Motor neuron (in vitro differentiated cells): ENCODE data around the gene DOCK1. TPM values are rescaled to one million over a fixed set of nuclear protein-coding genes. Genes with fewer than 3 reads are reported as not detected.
"Not testable (repeated sequence)": the region's sequence is repeated elsewhere in the genome, so short reads cannot be mapped to it uniquely, and the experiment has no call there.

Source experiments
- ATAC-seq, 8 experiments: fragments of 200-7000 bp; cut with Tn5 transposase; replicated peaks in 6 of 8; 2 replicates each; pipeline ENCODE4 v1.8.0; 2021; ENCODE audit warnings: mild to moderate bottlenecking in 8 of 8, moderate library complexity in 8 of 8
- H3K27ac ChIP-seq, 2 donors: fragments of 250-450 bp; sonication (Bioruptor Pico); 2 replicates each; pipeline ENCODE4 v1.9.0; 2021; ENCODE audit warnings: antibody characterized with exemption in 2 of 2, mild to moderate bottlenecking in 2 of 2, moderate library complexity in 1 of 2
- H3K4me1 ChIP-seq, 2 donors: fragments of 250-450 bp; sonication (Bioruptor Pico); replicated peaks in 1 of 2; 2 replicates each; pipeline ENCODE4 v1.6.1; 2021; ENCODE audit warnings: antibody characterized with exemption in 2 of 2, mild to moderate bottlenecking in 2 of 2, moderate library complexity in 1 of 2
- H3K4me3 ChIP-seq, 5 donors: fragments of 250-450 bp; sonication (Bioruptor Pico); 2 replicates each; pipeline ENCODE4 v1.9.0; 2021; ENCODE audit warnings: antibody characterized with exemption in 5 of 5, mild to moderate bottlenecking in 5 of 5, moderate library complexity in 4 of 5
- WGBS, 10 experiments: fragments of 450-650 bp; shearing (Covaris generic); methylation state at CpG; one replicate each; pipeline ENCODE4 v1.0.0; 2022; 5-methylcytosine and 5-hydroxymethylcytosine counted together
- in situ Hi-C, 9 experiments: fragments of 400-800 bp; cut with MboI; loops; one replicate each; pipeline ENCODE4 v1.15.0; 2021; ENCODE audit warnings: low sequenced_read_pairs in 9 of 9, low pct_unique_long_range_greater_than_20kb in 2 of 9; ENCODE audit not compliant: unreplicated experiment in 9 of 9
- total RNA-seq, 8 experiments: library from RNA; unstranded; fragments of 300-600 nt; gene quantifications; 2 replicates each; pipeline versions ENCODE4 v1.2.3 to v1.2.4, GENCODE V29; 2022

Gene DOCK1
- total RNA-seq, 8 experiments from 2014 or later, result 8.8 to 85.4 (median 23.0) TPM

DNA sequence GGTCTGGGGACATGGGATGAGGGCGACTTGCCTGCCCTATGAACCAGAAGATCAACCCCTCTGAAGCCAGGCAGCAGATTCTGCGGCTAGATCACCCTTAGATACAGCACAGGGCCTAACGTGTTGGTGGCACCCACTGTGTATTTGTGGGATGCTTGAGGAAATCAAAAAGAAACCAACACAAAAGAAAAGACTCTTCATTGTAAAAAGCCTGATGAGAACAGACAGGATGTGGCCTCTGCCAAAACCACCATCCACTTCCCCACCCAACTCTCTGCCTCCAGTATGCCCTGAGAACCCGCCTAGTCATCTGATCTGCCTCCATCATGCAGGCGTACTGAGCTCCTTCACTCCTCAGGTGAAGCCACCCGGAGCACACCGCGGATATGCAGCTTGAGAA lies 388.4 kb downstream of the DOCK1 start:
- no peak overlapping the region for H3K4me3 ChIP-seq
- in situ Hi-C loops, result no loop called here
- no peak overlapping the region for H3K27ac ChIP-seq
- no peak for ATAC-seq
- WGBS, 10 experiments, result 92 to 100% (median 100%) methylated on average over 1 to 6 of the region's 8 CpGs; no CpG with 5 or more reads in 3 of the 10 experiments
- peaks cover 15 to 36% of the 10 kb centered on the region in 2 donors for H3K4me1 ChIP-seq

DNA sequence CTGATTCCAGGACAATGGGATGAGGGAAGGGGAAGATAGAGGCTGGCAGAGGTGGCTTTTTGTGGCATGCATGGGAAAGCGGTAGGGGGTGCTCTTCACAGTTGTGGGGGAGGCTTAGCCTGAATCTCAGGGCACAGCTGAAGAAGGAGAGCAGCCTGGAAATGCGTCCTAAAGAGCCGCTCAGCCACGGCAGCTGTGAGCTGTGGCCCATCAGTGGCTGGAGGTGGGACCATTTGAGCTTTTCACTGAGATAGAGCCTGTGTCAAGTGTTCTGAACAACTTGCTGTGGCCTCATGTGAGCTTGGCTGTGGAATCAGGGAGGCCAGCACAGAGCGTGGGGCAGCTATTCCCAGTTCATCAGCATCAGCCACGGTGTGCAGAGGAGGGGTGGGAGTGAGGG lies 391.5 kb downstream of the DOCK1 start:
- in situ Hi-C loops, result no loop called here
- ATAC-seq, result no peak
- H3K4me1 ChIP-seq, result peaks cover 29 to 54% of the 10 kb centered on the region in 2 donors
- no peak overlapping the region for H3K4me3 ChIP-seq
- no peak overlapping the region for H3K27ac ChIP-seq
- 76 to 100% (median 96%) methylated on average over 1 to 4 of the region's 6 CpGs; no CpG with 5 or more reads in 2 of the 10 experiments for WGBS, 10 experiments

DNA sequence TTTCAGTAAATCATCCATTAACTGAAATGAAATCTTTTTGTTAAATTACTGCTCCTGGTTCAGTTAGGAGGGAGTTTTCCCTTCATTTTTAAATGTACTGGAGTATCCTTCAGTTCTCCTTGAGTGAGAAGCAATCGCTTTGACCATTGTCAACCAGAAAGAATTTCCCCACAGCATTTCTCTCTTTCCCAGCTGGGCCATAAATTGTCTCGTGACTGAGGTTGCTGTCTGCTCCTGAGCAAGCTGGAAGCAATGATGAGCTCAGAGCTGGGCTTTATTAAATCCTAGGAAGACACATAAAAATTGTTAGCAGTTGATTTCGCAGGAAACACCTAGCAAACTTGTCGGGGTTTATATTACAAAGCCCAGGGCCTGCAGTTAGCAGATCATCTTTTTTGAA lies 393.2 kb downstream of the DOCK1 start:
- Histone ChIP-seq H3K4me1 (peaks cover 29 to 48% of the 10 kb centered on the region in 2 donors), H3K4me3 (no peak overlapping the region), H3K27ac (peak overlapping the region; percentile 22 to 43)
- ATAC-seq, result peak in 5 of 8 experiments; percentile 88 to 95 (median 92)
- in situ Hi-C loops, result no loop called here
- WGBS, 10 experiments, result 8 to 51% (median 35%) methylated on average over 2 to 4 of the region's 4 CpGs; no CpG with 5 or more reads in 4 of the 10 experiments

DNA sequence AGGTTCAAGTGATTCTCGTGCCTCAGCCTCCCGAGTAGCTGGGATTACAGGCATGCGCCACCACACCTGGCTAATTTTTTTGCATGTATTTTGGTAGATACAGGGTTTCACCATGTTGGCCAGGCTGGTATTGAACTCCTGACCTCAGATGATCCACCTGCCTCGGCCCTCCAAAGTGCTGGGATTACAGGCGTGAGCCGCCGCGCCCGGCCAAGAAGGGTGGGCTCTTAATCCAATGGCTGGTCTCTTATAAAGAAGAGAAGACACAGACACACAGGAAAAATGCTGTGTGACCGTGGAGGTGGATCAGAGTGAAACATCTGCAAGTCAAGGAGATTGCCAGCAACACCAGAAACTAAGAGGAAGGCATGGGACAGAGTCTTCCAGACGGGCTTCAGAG lies 394.0 kb downstream of the DOCK1 start:
- ATAC-seq, in situ Hi-C loops: not testable (repeated sequence)

DNA sequence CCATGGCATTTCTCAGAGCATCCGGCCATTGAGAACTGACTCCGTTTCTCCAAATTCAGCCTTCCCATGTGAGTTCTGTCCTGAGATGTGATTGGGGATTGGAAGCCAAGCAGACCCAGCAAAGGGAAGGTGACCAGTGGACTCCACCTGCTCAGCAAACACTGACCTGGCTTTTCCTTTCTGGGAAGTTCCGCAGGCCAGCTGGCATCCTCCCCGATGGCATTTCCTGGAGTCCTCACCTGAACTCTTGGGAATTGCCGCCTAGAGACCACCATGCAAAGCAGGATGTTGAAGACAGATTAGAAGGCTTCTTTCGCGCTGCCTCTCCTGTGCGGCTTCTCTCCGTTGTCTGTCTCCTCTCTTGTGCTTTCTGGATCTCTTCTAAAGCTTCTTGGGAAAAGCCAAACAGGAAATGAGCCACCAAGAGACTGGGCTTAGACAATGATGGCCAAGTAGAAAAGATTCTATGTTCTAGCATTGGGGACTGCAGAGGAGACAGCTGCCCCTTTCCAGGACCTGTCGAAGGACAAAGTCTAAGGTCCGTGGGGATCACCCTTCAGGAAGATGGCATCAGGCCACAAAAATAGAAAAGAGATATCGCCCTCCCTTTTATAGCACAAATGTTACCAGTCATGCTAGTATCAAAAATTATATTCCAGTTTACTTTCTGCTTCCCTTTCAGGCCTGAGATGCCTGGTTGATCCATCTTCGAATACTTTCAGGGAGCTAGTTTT lies 394.9 kb downstream of the DOCK1 start:
- in situ Hi-C loops, result no loop called here
- H3K4me1 ChIP-seq, result peaks cover 29 to 48% of the 10 kb centered on the region in 2 donors
- H3K4me3 ChIP-seq, result no peak overlapping the region
- no peak for ATAC-seq
- H3K27ac ChIP-seq, result no peak overlapping the region
- WGBS, 10 experiments, result 92 to 100% (median 100%) methylated on average over 1 to 11 of the region's 13 CpGs; no CpG with 5 or more reads in 2 of the 10 experiments

More for the DNA sequence above, 394.0 kb downstream of the DOCK1 start:
- peak overlapping the region in 1 of 2 donors; percentile 43 for H3K27ac ChIP-seq
- 93 to 100% (median 100%) methylated on average over 1 to 4 of the region's 11 CpGs; no CpG with 5 or more reads in 3 of the 10 experiments for WGBS, 10 experiments
- peaks cover 29 to 48% of the 10 kb centered on the region in 2 donors for H3K4me1 ChIP-seq
- H3K4me3 ChIP-seq, result not testable (repeated sequence)

DNA sequence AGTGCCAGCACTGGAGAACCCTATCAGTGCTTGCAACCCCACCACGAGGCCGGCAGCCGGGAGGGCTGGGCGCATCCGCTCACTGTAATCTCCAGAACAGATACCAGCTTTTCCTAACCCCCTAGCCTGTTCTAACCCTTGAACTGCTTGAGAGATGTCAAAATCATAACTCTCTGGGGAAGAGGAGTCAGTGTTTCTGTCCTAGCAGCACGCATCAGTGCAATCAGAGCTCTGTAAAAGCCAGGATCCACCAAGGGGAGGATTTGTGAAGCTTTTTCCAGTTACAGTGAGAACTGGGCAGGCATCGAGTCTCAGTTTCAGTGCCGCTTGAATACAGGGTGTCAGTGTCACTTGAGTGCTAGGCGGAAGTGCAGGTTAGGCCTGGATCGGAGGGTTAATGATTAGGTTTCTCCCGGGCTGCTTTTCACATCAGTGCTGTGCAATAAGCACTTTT lies 395.7 kb downstream of the DOCK1 start:
- WGBS, 10 experiments, result 46 to 97% (median 51%) methylated on average over 6 to 11 of the region's 11 CpGs; no CpG with 5 or more reads in 5 of the 10 experiments
- in situ Hi-C loops, result no loop called here
- Histone ChIP-seq H3K4me3 (no peak overlapping the region), H3K4me1 (peaks cover 29 to 48% of the 10 kb centered on the region in 2 donors), H3K27ac (peak overlapping the region; percentile 16 to 49)
- ATAC-seq, result peak in 5 of 8 experiments; percentile 5 to 41 (median 28)

DNA sequence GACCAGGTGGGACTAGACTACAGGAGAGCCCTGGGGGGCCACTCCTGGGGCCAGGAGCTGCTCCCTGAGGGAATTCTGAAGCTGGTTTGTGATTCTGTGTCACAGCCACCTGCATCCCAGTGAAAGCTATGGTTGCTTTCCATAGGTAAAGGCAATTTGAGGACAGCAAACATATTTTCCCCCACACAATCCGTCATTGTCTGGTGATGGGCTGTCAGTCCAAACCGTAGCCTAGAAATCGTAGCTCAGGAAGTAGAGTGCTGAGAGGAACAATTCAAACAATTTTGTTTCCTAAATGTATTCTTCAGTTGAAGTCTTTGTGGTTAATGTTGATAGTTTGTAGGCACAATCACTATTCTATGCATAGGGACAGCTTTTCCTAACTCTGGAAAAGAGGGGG lies 397.1 kb downstream of the DOCK1 start:
- in situ Hi-C loops, result no loop called here
- ATAC-seq, result no peak
- no peak overlapping the region for H3K4me3 ChIP-seq
- peaks cover 25 to 43% of the 10 kb centered on the region in 2 donors for H3K4me1 ChIP-seq
- 50 to 100% (median 100%) methylated on average over 1 to 2 of the region's 3 CpGs; no CpG with 5 or more reads in 5 of the 10 experiments for WGBS, 10 experiments
- no peak overlapping the region for H3K27ac ChIP-seq

DNA sequence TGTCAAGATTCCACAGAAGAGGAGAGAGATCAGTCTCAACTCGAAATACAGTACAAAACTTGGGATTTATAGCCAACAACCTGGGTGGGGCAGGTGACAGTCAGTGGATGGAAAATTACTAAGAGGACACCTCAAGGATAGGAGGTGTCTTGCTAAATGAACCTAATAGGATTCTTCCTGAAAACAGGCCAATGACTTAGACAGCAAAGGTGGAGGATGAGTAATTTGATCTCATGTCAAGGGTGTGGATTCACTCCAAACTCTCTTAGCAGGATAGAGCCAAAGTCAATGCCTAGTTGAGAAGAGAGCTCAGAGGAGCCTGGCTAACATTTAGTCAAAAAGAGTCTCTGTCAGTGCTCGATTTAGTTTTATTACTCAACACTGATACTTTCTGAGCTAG lies 397.9 kb downstream of the DOCK1 start:
- H3K4me1 ChIP-seq, result peaks cover 17 to 35% of the 10 kb centered on the region in 2 donors
- no peak for ATAC-seq
- no peak overlapping the region for H3K27ac ChIP-seq
- no peak overlapping the region for H3K4me3 ChIP-seq
- WGBS, 10 experiments, result 50 to 85% (median 80%) methylated on average over 1 to 2 of the region's 2 CpGs; no CpG with 5 or more reads in 3 of the 10 experiments
- in situ Hi-C loops, result no loop called here

DNA sequence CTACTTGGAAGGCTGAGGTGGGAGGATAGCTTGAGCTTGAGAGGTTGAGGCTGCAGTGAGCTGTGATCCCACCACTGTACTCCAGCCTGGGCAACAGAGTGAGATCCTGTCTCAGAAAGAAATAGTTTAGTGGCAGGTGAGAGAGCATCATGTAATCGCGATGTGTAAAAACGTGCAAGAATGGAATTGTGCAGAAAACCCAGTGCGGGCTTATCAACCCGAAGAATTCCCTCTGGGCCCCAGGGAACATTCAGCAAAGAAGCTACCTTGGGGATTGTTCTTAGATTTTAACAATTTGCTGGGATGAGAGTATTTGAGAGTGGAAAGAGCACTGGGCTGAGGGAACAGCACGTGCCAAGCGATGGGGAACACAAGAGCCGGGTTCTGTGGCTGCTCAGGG lies 398.5 kb downstream of the DOCK1 start:
- Histone ChIP-seq H3K27ac (no peak overlapping the region), H3K4me3 (no peak overlapping the region), H3K4me1 (peaks cover 13 to 29% of the 10 kb centered on the region in 2 donors)
- in situ Hi-C loops, result no loop called here
- ATAC-seq, result no peak
- 90 to 100% (median 98%) methylated on average over 1 to 5 of the region's 8 CpGs; no CpG with 5 or more reads in 4 of the 10 experiments for WGBS, 10 experiments

DNA sequence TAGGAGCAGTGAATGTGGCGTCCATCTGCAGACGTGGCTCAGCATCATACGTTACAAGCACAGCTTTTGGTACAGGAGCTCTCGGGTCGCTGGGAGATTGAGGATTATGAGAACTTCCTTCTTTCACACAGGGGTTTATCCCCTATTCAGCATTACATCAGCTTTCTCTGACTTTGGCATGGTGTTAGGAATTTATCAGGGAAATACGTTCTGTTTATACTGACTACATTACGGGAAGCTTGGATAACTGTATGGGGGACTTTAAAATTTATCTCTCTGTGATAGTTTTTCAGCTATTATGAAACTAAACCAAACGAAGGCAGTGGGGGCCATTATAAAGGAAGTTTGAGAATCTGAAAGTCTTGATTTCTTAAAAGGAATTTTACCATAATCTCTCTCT lies 401.3 kb downstream of the DOCK1 start:
- H3K4me3 ChIP-seq, result no peak overlapping the region
- H3K27ac ChIP-seq, result no peak overlapping the region
- peaks cover 20 to 34% of the 10 kb centered on the region in 2 donors for H3K4me1 ChIP-seq
- 43 to 100% (median 90%) methylated on average over 1 to 8 of the region's 8 CpGs; no CpG with 5 or more reads in 1 of the 10 experiments for WGBS, 10 experiments
- ATAC-seq, result no peak
- in situ Hi-C loops, result no loop called here

DNA sequence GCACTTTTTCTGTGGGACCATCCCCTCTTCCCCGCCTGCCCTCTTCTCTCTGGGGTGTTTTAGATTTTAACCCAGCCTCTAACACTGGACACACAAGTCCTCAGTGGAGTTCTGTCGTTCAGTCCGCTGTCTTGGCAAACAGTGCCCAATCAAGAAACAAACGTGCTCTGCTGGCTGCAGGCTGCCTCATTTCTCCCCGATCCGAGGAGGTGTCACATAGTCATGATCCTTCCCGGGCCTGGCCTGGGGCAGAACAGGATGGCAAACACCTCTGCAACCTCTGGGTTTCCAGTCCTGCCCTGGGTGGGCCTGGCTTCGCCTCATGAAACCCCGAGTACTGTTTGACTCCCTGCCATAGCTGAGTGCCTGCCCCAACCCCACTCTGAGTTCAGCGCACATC lies 402.1 kb downstream of the DOCK1 start:
- 80 to 100% (median 88%) methylated on average over 1 to 10 of the region's 10 CpGs; no CpG with 5 or more reads in 4 of the 10 experiments for WGBS, 10 experiments
- Histone ChIP-seq H3K27ac (no peak overlapping the region), H3K4me1 (peaks cover 20 to 28% of the 10 kb centered on the region in 2 donors), H3K4me3 (no peak overlapping the region)
- in situ Hi-C loops, result no loop called here
- no peak for ATAC-seq

DNA sequence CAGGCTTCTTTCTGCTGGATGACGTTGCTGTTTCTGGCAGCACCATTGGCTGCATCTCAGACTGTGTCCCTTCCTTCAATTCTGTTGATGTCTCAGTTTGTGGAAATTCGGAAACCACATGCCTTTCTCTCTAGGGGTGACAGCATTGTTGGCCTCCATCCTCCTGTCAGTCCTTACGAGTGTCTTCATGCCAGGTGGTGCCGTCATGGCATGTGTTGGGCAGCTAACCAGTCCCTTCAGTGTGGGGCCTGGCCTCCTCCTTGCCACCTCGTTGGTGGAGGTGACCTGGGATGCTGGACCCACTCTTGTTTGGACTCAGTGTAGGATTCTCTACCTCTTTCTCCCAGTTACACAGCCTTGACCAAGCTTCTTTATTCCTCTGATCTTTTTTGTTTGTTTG lies 402.8 kb downstream of the DOCK1 start:
- Histone ChIP-seq H3K4me3 (no peak overlapping the region), H3K4me1 (peaks cover 20 to 32% of the 10 kb centered on the region in 2 donors)
- no peak for ATAC-seq

DNA sequence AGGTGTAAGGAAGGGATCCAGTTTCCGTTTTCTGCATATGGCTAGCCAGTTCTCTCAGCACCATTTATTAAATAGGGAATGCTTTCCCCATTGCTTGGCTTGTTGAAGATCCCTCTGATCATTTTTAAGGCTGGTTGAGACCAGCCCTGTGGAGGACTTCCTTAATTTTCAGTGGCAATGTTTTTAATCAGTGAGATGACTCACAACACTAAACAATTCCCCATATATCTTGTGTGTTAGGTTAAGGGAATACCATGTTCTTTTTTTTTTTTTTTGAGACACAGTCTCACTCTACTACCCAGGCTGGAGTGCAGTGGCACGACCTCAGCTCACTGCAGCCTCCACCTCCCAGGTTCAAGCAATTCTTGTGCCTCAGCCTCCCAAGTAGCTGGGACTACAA lies 404.4 kb downstream of the DOCK1 start:
- peak in 5 of 8 experiments; percentile 56 to 73 (median 62) for ATAC-seq
- H3K4me3 ChIP-seq, in situ Hi-C loops: not testable (repeated sequence)
- Histone ChIP-seq H3K4me1 (peaks cover 31 to 46% of the 10 kb centered on the region in 2 donors), H3K27ac (peak overlapping the region; percentile 50 to 70)
- 27 to 100% (median 84%) methylated on average over 1 to 2 of the region's 2 CpGs; no CpG with 5 or more reads in 4 of the 10 experiments for WGBS, 10 experiments

More for the DNA sequence above, 402.8 kb downstream of the DOCK1 start:
- in situ Hi-C loops, result no loop called here
- whole genome bisulfite sequencing, 10 experiments, result 65 to 100% (median 93%) methylated on average over 1 to 3 of the region's 5 CpGs; no CpG with 5 or more reads in 5 of the 10 experiments
- no peak overlapping the region for H3K27ac ChIP-seq
